Activated T-cell treated with anti-CD3 and anti-CD28 coated beads, Interleukin-2, amount 50 U/mL, for 72 hours (primary cell): ENCODE data around the gene ACP4. TPM values are rescaled to one million over a fixed set of nuclear protein-coding genes. Genes with fewer than 3 reads are reported as not detected.

Source experiments
- ATAC-seq, 2 donors: fragments of 150-1000 bp; cut with Tn5 transposase; replicated peaks in 1 of 2; 2 replicates each; pipeline ENCODE4 v1.10.0; 2021; ENCODE audit warnings: moderate library complexity in 2 of 2, mild to moderate bottlenecking in 1 of 2
- DNase-seq, 2 donors: peaks; one replicate each; pipeline ENCODE4 v3.0.0; 2021 to 2022; ENCODE audit warnings: mixed read lengths in 1 of 2
- H3K27ac Mint-ChIP-seq: one replicate; pipeline ENCODE4 v1.8.0; 2022; ENCODE audit warnings: mild to moderate bottlenecking, moderate library complexity, mixed read lengths
- H3K27me3 Mint-ChIP-seq: one replicate; pipeline ENCODE4 v1.8.0; 2022; ENCODE audit warnings: low read depth, mixed read lengths
- H3K36me3 Mint-ChIP-seq, 2 donors: one replicate each; pipeline ENCODE4 v1.8.0; 2022; ENCODE audit warnings: mixed read lengths in 2 of 2, mild to moderate bottlenecking in 1 of 2; ENCODE audit not compliant: insufficient read depth in 2 of 2
- H3K4me1 Mint-ChIP-seq: one replicate; pipeline ENCODE4 v1.8.0; 2022; ENCODE audit warnings: low read depth, mixed read lengths
- H3K4me3 Mint-ChIP-seq, 2 donors: one replicate each; pipeline ENCODE4 v1.8.0; 2022; ENCODE audit warnings: mild to moderate bottlenecking in 2 of 2, mixed read lengths in 2 of 2, moderate library complexity in 2 of 2
- H3K9me3 Mint-ChIP-seq, 2 donors: one replicate each; pipeline ENCODE4 v1.8.0; 2022; ENCODE audit warnings: mixed read lengths in 2 of 2
- total RNA-seq, 2 donors: library from RNA; stranded (reverse); gene quantifications; one replicate each; pipeline ENCODE4 v1.2.3, GENCODE V29; 2022

ACP4 gene
- total RNA-seq, 2 donors from 2014 or later = not detected

- Mint-ChIP-seq H3K4me1 (peaks cover 22% of the 10 kb centered on the region), H3K4me3 (peak overlapping the region; percentile 87 to 93), H3K36me3 (no peaks in the 10 kb centered on the region), H3K27me3 (peaks cover 69% of the 10 kb centered on the region), H3K27ac (no peak overlapping the region), H3K9me3 (peaks cover 0 to 2% of the 10 kb centered on the region in 2 donors)
- ATAC-seq = peak in 1 of 2 donors; percentile 3
- DNase-seq = no peak
Observed at GRCh38 chr19:50836543-50837195, 46.5 kb downstream of the ACP4 start.

- Mint-ChIP-seq H3K4me3 (peak overlapping the region in 1 of 2 donors; percentile 93), H3K27me3 (peaks cover 63% of the 10 kb centered on the region), H3K4me1 (peaks cover 22% of the 10 kb centered on the region), H3K36me3 (no peaks in the 10 kb centered on the region), H3K9me3 (peaks cover 0 to 2% of the 10 kb centered on the region in 2 donors), H3K27ac (no peak overlapping the region)
- DNase-seq (no peak), ATAC-seq (no peak)
Observed at GRCh38 chr19:50837300-50837699, 47.1 kb downstream of the ACP4 start.

GRCh38 chr19:50838239-50838638, 48.0 kb downstream of the ACP4 start:
- Mint-ChIP-seq H3K27ac (no peak overlapping the region), H3K4me3 (no peak overlapping the region), H3K36me3 (peaks cover 0 to under 1% of the 10 kb centered on the region in 2 donors), H3K4me1 (peaks cover 22% of the 10 kb centered on the region), H3K9me3 (peaks cover 0 to 2% of the 10 kb centered on the region in 2 donors), H3K27me3 (peaks cover 55% of the 10 kb centered on the region)
- DNase-seq (no peak), ATAC-seq (no peak)

- Mint-ChIP-seq H3K4me1 (peaks cover 21% of the 10 kb centered on the region), H3K9me3 (peaks cover 2 to 3% of the 10 kb centered on the region in 2 donors), H3K27me3 (peaks cover 59% of the 10 kb centered on the region), H3K4me3 (no peak overlapping the region), H3K27ac (no peak overlapping the region), H3K36me3 (peaks cover 0 to 3% of the 10 kb centered on the region in 2 donors)
- ATAC-seq = no peak
- DNase-seq = no peak
Observed at GRCh38 chr19:50839712-50840655, 49.8 kb downstream of the ACP4 start.

GRCh38 chr19:50842130-50842529, 51.9 kb downstream of the ACP4 start:
- no peak for DNase-seq
- peaks cover 3% of the 10 kb centered on the region for H3K4me1 Mint-ChIP-seq
- peaks cover 47% of the 10 kb centered on the region for H3K27me3 Mint-ChIP-seq
- no peak overlapping the region for H3K27ac Mint-ChIP-seq
- H3K4me3 Mint-ChIP-seq = no peak overlapping the region
- peaks cover 2 to 3% of the 10 kb centered on the region in 2 donors for H3K9me3 Mint-ChIP-seq
- peaks cover 0 to 3% of the 10 kb centered on the region in 2 donors for H3K36me3 Mint-ChIP-seq
- no peak for ATAC-seq

GRCh38 chr19:50843205-50843604, 53.0 kb downstream of the ACP4 start:
- peaks cover 2 to 3% of the 10 kb centered on the region in 2 donors for H3K9me3 Mint-ChIP-seq
- no peaks in the 10 kb centered on the region for H3K4me1 Mint-ChIP-seq
- no peak for ATAC-seq

GRCh38 chr19:50843701-50844221, 53.5 kb downstream of the ACP4 start:
- DNase-seq = no peak
- H3K27ac Mint-ChIP-seq = no peak overlapping the region

More at GRCh38 chr19:50843205-50843604, 53.0 kb downstream of the ACP4 start:
- DNase-seq = no peak
- H3K27ac Mint-ChIP-seq = no peak overlapping the region
- peaks cover 41% of the 10 kb centered on the region for H3K27me3 Mint-ChIP-seq
- no peak overlapping the region for H3K4me3 Mint-ChIP-seq
- peaks cover 0 to 3% of the 10 kb centered on the region in 2 donors for H3K36me3 Mint-ChIP-seq

GRCh38 chr19:50844296-50844935, 54.2 kb downstream of the ACP4 start:
- peaks cover 2 to 3% of the 10 kb centered on the region in 2 donors for H3K9me3 Mint-ChIP-seq
- H3K27ac Mint-ChIP-seq = no peak overlapping the region
- no peaks in the 10 kb centered on the region for H3K4me1 Mint-ChIP-seq
- peaks cover 0 to 3% of the 10 kb centered on the region in 2 donors for H3K36me3 Mint-ChIP-seq
- DNase-seq = no peak
- H3K4me3 Mint-ChIP-seq = no peak overlapping the region
- peaks cover 41% of the 10 kb centered on the region for H3K27me3 Mint-ChIP-seq
- no peak for ATAC-seq

More at GRCh38 chr19:50843701-50844221, 53.5 kb downstream of the ACP4 start:
- Mint-ChIP-seq H3K4me1 (no peaks in the 10 kb centered on the region), H3K4me3 (no peak overlapping the region), H3K27me3 (peaks cover 41% of the 10 kb centered on the region), H3K36me3 (peaks cover 0 to 3% of the 10 kb centered on the region in 2 donors), H3K9me3 (peaks cover 2 to 3% of the 10 kb centered on the region in 2 donors)
- ATAC-seq = no peak

Other genes starting within 250 kb of the ACP4 start
- under 1 TPM in 1 of 2 donors, not detected in 1; 0.58 TPM for gene LRRC4B, start 222.0 kb upstream of the ACP4 start, total RNA-seq
- gene SYT3, start 150.5 kb upstream of the ACP4 start, total RNA-seq = under 1 TPM; 0.41 to 0.72 TPM
- 1 to 10 TPM; 5.1 to 5.7 TPM for gene C19orf81, start 141.0 kb upstream of the ACP4 start, total RNA-seq
- gene SHANK1, start 70.6 kb upstream of the ACP4 start, total RNA-seq = under 1 TPM in 1 of 2 donors, not detected in 1; 0.07 TPM
- 1 to 10 TPM; 2.0 to 3.4 TPM for gene CLEC11A, start 67.1 kb upstream of the ACP4 start, total RNA-seq
- not detected for gene GPR32, start 20.0 kb upstream of the ACP4 start, total RNA-seq
- gene KLK1, start 33.4 kb downstream of the ACP4 start, total RNA-seq = 1 to 10 TPM; 1.7 to 2.3 TPM
- not detected for gene KLK15, start 43.2 kb downstream of the ACP4 start, total RNA-seq
- not detected for gene KLK3, start 64.5 kb downstream of the ACP4 start, total RNA-seq
- under 1 TPM in 1 of 2 donors, not detected in 1; 0.63 TPM for gene KLK2, start 83.0 kb downstream of the ACP4 start, total RNA-seq
- gene KLK4, start 121.0 kb downstream of the ACP4 start, total RNA-seq = not detected
- not detected for gene KLK5, start 162.6 kb downstream of the ACP4 start, total RNA-seq
- gene KLK6, start 179.2 kb downstream of the ACP4 start, total RNA-seq = not detected
- gene KLK7, start 193.5 kb downstream of the ACP4 start, total RNA-seq = not detected
- not detected for gene KLK8, start 211.2 kb downstream of the ACP4 start, total RNA-seq
- not detected for gene KLK10, start 229.3 kb downstream of the ACP4 start, total RNA-seq
- gene KLK11, start 236.2 kb downstream of the ACP4 start, total RNA-seq = not detected
- not detected for gene KLK12, start 244.6 kb downstream of the ACP4 start, total RNA-seq